Heart left ventricle (tissue), 16 donors: ENCODE results near the gene TRPV4. TPM values are rescaled to one million over a fixed set of nuclear protein-coding genes. Genes with fewer than 3 reads are reported as not detected.

Experiments
- ATAC-seq, 4 donors: fragments of 200-7000 bp; cut with Tn5 transposase; one replicate each; pipeline ENCODE4 v1.9.1; 2020 to 2022; ENCODE audit warnings: moderate library complexity in 4 of 4, mild to moderate bottlenecking in 3 of 4, moderate number of reproducible peaks in 1 of 4
- DNase-seq, 5 donors: peaks; one replicate each; pipeline ENCODE4 v3.0.0-alpha.2; 2020
- H3K27ac ChIP-seq, 12 donors: fragments of 200-600 bp; sonication (generic) in 4 of 12; one replicate each; pipeline versions ENCODE4 v1.5.0 to v1.8.0; 2016 to 2022; ENCODE audit warnings: mild to moderate bottlenecking in 2 of 12
- H3K27me3 ChIP-seq, 9 donors: fragments of 200-600 bp; sonication (generic) in 2 of 9; one replicate each; pipeline versions ENCODE4 v1.5.1 to v1.8.0; 2016 to 2022; ENCODE audit warnings: mild to moderate bottlenecking in 3 of 9
- H3K36me3 ChIP-seq, 9 donors: fragments of 200-600 bp; sonication (generic) in 2 of 9; one replicate each; pipeline versions ENCODE4 v1.5.0 to v1.8.0; 2018 to 2022; ENCODE audit warnings: mild to moderate bottlenecking in 2 of 9
- H3K4me1 ChIP-seq, 12 donors: fragments of 200-600 bp; sonication (generic) in 4 of 12; one replicate each; pipeline versions ENCODE4 v1.5.0 to v1.8.0; 2016 to 2022; ENCODE audit warnings: mild to moderate bottlenecking in 3 of 12
- H3K4me3 ChIP-seq, 12 donors: fragments of 200-600 bp; sonication (generic) in 4 of 12; one replicate each; pipeline versions ENCODE4 v1.5.0 to v1.8.0; 2017 to 2022; ENCODE audit warnings: mild to moderate bottlenecking in 9 of 12, moderate library complexity in 4 of 12
- H3K9me3 ChIP-seq, 12 donors: fragments of 200-600 bp; sonication (generic) in 4 of 12; one replicate each; pipeline versions ENCODE4 v1.5.0 to v1.8.0; 2016 to 2022; ENCODE audit warnings: mild to moderate bottlenecking in 1 of 12
- CTCF ChIP-seq, 12 donors: fragments of 200-600 bp; sonication (generic) in 4 of 12; IDR thresholded peaks; one replicate each; pipeline versions ENCODE4 v1.5.0 to v1.8.0; 2018 to 2022; ENCODE audit warnings: antibody characterized with exemption in 12 of 12, mild to moderate bottlenecking in 5 of 12
- POLR2A ChIP-seq, 2 donors: fragments of 450-650 bp; IDR thresholded peaks; one replicate each; pipeline ENCODE4 v1.6.1; 2017; ENCODE audit warnings: antibody characterized with exemption in 2 of 2, mild to moderate bottlenecking in 2 of 2, moderate library complexity in 2 of 2
- WGBS, 4 donors: extraction: QIAGEN DNeasy Blood & Tissue Kit in 2 of 4; methylation state at CpG; one replicate each; pipeline versions ENCODE4 v1.1.5 to v1.1.7; 2013 to 2018; 5-methylcytosine and 5-hydroxymethylcytosine counted together
- intact Hi-C, 10 donors: fragments of 100-400 bp; cut with DNase I; formaldehyde crosslinking; loops; one replicate each; pipeline versions ENCODE4 v1.11.1 to v1.14.2; 2022
- long read RNA-seq, 3 donors: library from polyadenylated mRNA; unstranded; transcript quantifications; one replicate each; pipeline ENCODE4 v2.0.0, GENCODE V29; 2020 to 2021
- polyA plus RNA-seq, 2 donors: library from polyadenylated mRNA; stranded (reverse); fragments of 200-250 nt; gene quantifications; one replicate each; pipeline ENCODE4 v1.2.3, GENCODE V29; 2013
- total RNA-seq, 9 donors: library from RNA; depleted of rRNA in 2 of 9; stranded (reverse); fragments of >200 nt in 2 of 9; fragmentation: NEBNext Ultra II Directional in 3 of 9; extraction: Animal tissue kit (Norgen Biotek cat#: 25700) in 3 of 9; gene quantifications; one replicate each; pipeline versions ENCODE4 v1.1.0 to v1.2.4, GENCODE V29; 2016 to 2023
- donor health status: ischemic (EF 13 %, LVEDD 7.1; RV severe dilation, severe dysfunction).
- donor health status: healthy with polysubstance abuse.
- donor health status: DM: no; HTN: yes; CAD: no.
- donor health status: DM: no; HTN: no; CAD: no.
- donor health status: ischemic (EF 25% LVEDD 6.9; RV normal size, moderate dysfunction).
- donor health status: ischemic (EF 25% LVEDD 5.7; RV mildly dilated, moderate dysfunction).
- donor health status: healthy.
- donor health status: DM: yes; HTN: yes; CAD: no.
- donor health status: ischemic (EF 35%, LVEDD 5.7; RV mildly dilated, moderate dysfunction).
- donor health status: nonischemic (EF 11% LVEDD 7.7; RV severe dilation, severe dysfunction).
- donor health status: DM: yes; HTN: yes; CAD: no.
- donor health status: PGD.
- donor health status: ischemic (EF 29% LVEDD 5.4; RV normal size, mild dysfunction).
- donor health status: nonischemic (EF 23%, LVEDD 6.1; RV moderate dilation, normal function).

TRPV4 gene
- total RNA-seq = 1 to 10 TPM in 2 of 9 donors, under 1 TPM in 6, not detected in 1; 0.17 to 3.9 (median 0.32) TPM
- polyA plus RNA-seq = under 1 TPM; 0.19 TPM
- long read RNA-seq, donor 1 = 0 reads
- long read RNA-seq, donor 2 = 0 reads
- long read RNA-seq, donor 3 = 0 reads

GRCh38 chr12:109833307-109834189, at the start of gene TRPV4:
Gene TRPV4, minus strand, starts transcription at chr12:109833398. Its CDS starts 18,602 bp downstream, at chr12:109814796.
- Histone ChIP-seq H3K27me3 (peaks cover 3 to 27% (median 10%) of the 10 kb centered on the region in 9 donors), H3K27ac (no peak within 1 kb of the TSS), H3K4me1 (peaks cover 0 to 35% (median 0%) of the 10 kb centered on the region in 12 donors), H3K36me3 (no peaks in the 10 kb centered on the region), H3K9me3 (no peaks in the 10 kb centered on the region), H3K4me3 (peak within 1 kb of the TSS; percentile 25 to 67 (median 52))
- DNase-seq (peak in 4 of 5 donors; percentile 20 to 69 (median 28)), ATAC-seq (peak in 3 of 4 donors; percentile 25 to 81 (median 67))
- 17 to 60% (median 25%) methylated on average over 18 to 67 of the region's 67 CpGs for WGBS, 4 donors
- intact Hi-C loops = no loop called here
- no peak for TF ChIP-seq CTCF (IDR thresholded peaks at IDR 0.05)

GRCh38 chr12:109881752-109882151, 48.6 kb upstream of the TRPV4 start:
- DNase-seq (no peak), ATAC-seq (no peak)
- Histone ChIP-seq H3K4me1 (peaks cover 0 to 31% (median 16%) of the 10 kb centered on the region in 12 donors), H3K4me3 (no peak overlapping the region), H3K36me3 (no peaks in the 10 kb centered on the region), H3K27me3 (no peaks in the 10 kb centered on the region), H3K9me3 (no peaks in the 10 kb centered on the region), H3K27ac (no peak overlapping the region)
- TF ChIP-seq CTCF (IDR thresholded peaks at IDR 0.05) = no peak
- no peak for TF ChIP-seq POLR2A (IDR thresholded peaks at IDR 0.05)
- intact Hi-C loops = loop anchor here in 6 of 10 donors (2.0 to 10.0 kb wide), 3 partner anchors 77 to 837 kb away; no protein-coding TSS in a partner anchor
- 87 to 91% (median 88%) methylated on average over 2 of the region's 2 CpGs for WGBS, 4 donors

GRCh38 chr12:109880938-109881337, 47.7 kb upstream of the TRPV4 start:
- intact Hi-C loops = loop anchor here (1.0 to 10.0 kb wide), 6 partner anchors 75 to 836 kb away; no protein-coding TSS in a partner anchor
- no peak for DNase-seq
- peak in 2 of 4 donors; percentile 1 to 2 for ATAC-seq
- Histone ChIP-seq H3K4me1 (peaks cover 0 to 31% (median 16%) of the 10 kb centered on the region in 12 donors), H3K36me3 (no peaks in the 10 kb centered on the region), H3K27me3 (no peaks in the 10 kb centered on the region), H3K4me3 (peak overlapping the region; percentile 60 to 93 (median 80)), H3K9me3 (no peaks in the 10 kb centered on the region), H3K27ac (peak overlapping the region in 6 of 12 donors; percentile 46 to 81 (median 74))
- no peak for TF ChIP-seq CTCF (IDR thresholded peaks at IDR 0.05)
- TF ChIP-seq POLR2A (IDR thresholded peaks at IDR 0.05) = no peak
- WGBS, 4 donors = 5 to 8% (median 7%) methylated on average over 9 of the region's 9 CpGs
